Measurements from ENCODE around the gene DENND1B. TPM values are rescaled to one million over a fixed set of nuclear protein-coding genes. Genes with fewer than 3 reads are reported as not detected.

The DENND1B gene
- total RNA-seq: 1.3 and 2.9 TPM in 2 replicates

GRCh38 chr1:197775282-197776262 lies at the start of gene DENND1B:
DENND1B (minus strand) TSS chr1:197775480; CDS start chr1:197775155, 325 bp downstream.

Other genes starting within 250 kb of the DENND1B start
- 14.1 and 35.1 TPM in 2 replicates for gene C1orf53, start 127.2 kb upstream of the DENND1B start, total RNA-seq
- gene LHX9, start 141.9 kb upstream of the DENND1B start, total RNA-seq: 0.58 TPM in 1 of 2 replicates, not detected in the other

Measured in pericardium fibroblast (primary cell).